WTC11 (cell line): Measurements from ENCODE around the gene MAPT. TPM values are rescaled to one million over a fixed set of nuclear protein-coding genes. Genes with fewer than 3 reads are reported as not detected.

Experiments used
- ATAC-seq: fragments of 200-7000 bp; cut with Tn5 transposase; 2 replicates; pipeline ENCODE4 v1.10.0; 2021; ENCODE audit warnings: mild to moderate bottlenecking, moderate library complexity
- CTCF ChIA-PET: fragments of 300-600 bp; sonication (Branson Sonifier 250); formaldehyde crosslinking; loops from one replicate; lab custom pipeline; 2021; ENCODE audit warnings: antibody characterized with exemption; lab: Charles Lee
- POLR2A ChIA-PET: fragments of 350-600 bp; sonication (Branson Sonifier 250); formaldehyde crosslinking; loops from one replicate; lab custom pipeline; 2021; ENCODE audit warnings: antibody characterized with exemption; lab: Charles Lee
- DNase-seq: peaks from one replicate; pipeline ENCODE4 v3.0.0; 2021; ENCODE audit warnings: low spot score
- H3K27ac Mint-ChIP-seq: 2 replicates; pipeline ENCODE4 v1.8.0; 2021; ENCODE audit warnings: mixed read lengths
- H3K27me3 Mint-ChIP-seq: 2 replicates; pipeline ENCODE4 v1.8.0; 2021; ENCODE audit warnings: low read depth, mild to moderate bottlenecking, moderate library complexity, mixed read lengths
- H3K36me3 Mint-ChIP-seq: 2 replicates; pipeline ENCODE4 v1.8.0; 2021; ENCODE audit warnings: mixed read lengths
- H3K4me1 Mint-ChIP-seq: 2 replicates; pipeline ENCODE4 v1.8.0; 2022; ENCODE audit warnings: mixed read lengths
- H3K4me3 Mint-ChIP-seq: 2 replicates; pipeline ENCODE4 v1.8.0; 2021; ENCODE audit warnings: mild to moderate bottlenecking, moderate library complexity, mixed read lengths
- H3K9me3 Mint-ChIP-seq: 2 replicates; pipeline ENCODE4 v1.8.0; 2021; ENCODE audit warnings: mixed read lengths
- E2F4 ChIP-seq: sonication (generic); formaldehyde crosslinking; IDR thresholded peaks from 2 replicates; pipeline ENCODE4 v1.8.1; 2022; ENCODE audit warnings: low read depth, mild to moderate bottlenecking, moderate library complexity, missing genetic modification reagents, borderline replicate concordance
- ESRRA ChIP-seq: sonication (generic); formaldehyde crosslinking; IDR thresholded peaks from 2 replicates; pipeline ENCODE4 v1.8.1; 2022; ENCODE audit warnings: mild to moderate bottlenecking, missing genetic modification reagents, borderline replicate concordance
- FOXK1 ChIP-seq: sonication (generic); formaldehyde crosslinking; IDR thresholded peaks from 2 replicates; pipeline ENCODE4 v1.8.0; 2022; ENCODE audit warnings: mild to moderate bottlenecking, moderate library complexity, missing genetic modification reagents
- FOXP1 ChIP-seq: sonication (generic); formaldehyde crosslinking; IDR thresholded peaks from 2 replicates; pipeline ENCODE4 v1.8.0; 2022; ENCODE audit warnings: missing genetic modification reagents, mild to moderate bottlenecking, moderate library complexity, borderline replicate concordance
- GABPB1 ChIP-seq: sonication (generic); formaldehyde crosslinking; IDR thresholded peaks from 2 replicates; pipeline ENCODE4 v1.8.1; 2023; ENCODE audit warnings: mild to moderate bottlenecking, missing genetic modification reagents
- JAZF1 ChIP-seq: fragments of 250-450 bp; sonication (Bioruptor Pico); IDR thresholded peaks from 2 replicates; pipeline ENCODE4 v1.9.0; 2021; ENCODE audit warnings: moderate library complexity, mild to moderate bottlenecking, inconsistent platforms
- KAT7 ChIP-seq: sonication (generic); formaldehyde crosslinking; IDR thresholded peaks from 2 replicates; pipeline ENCODE4 v1.8.1; 2023; ENCODE audit warnings: missing genetic modification reagents, mild to moderate bottlenecking, borderline replicate concordance
- NFYB ChIP-seq: sonication (generic); formaldehyde crosslinking; conservative IDR thresholded peaks from 2 replicates; pipeline ENCODE4 v1.8.0; 2022; ENCODE audit warnings: low read depth, missing genetic modification reagents
- PREB ChIP-seq: sonication (generic); formaldehyde crosslinking; IDR thresholded peaks from 2 replicates; pipeline ENCODE4 v1.8.1; 2022; ENCODE audit warnings: mild to moderate bottlenecking, missing genetic modification reagents, moderate library complexity, borderline replicate concordance
- RELA ChIP-seq: sonication (generic); formaldehyde crosslinking; IDR thresholded peaks from 2 replicates; pipeline ENCODE4 v1.8.1; 2022; ENCODE audit warnings: missing genetic modification reagents, mild to moderate bottlenecking, borderline replicate concordance
- TCF7 ChIP-seq: sonication (generic); formaldehyde crosslinking; IDR thresholded peaks from 2 replicates; pipeline ENCODE4 v1.8.0; 2022; ENCODE audit warnings: mild to moderate bottlenecking, low read depth, missing genetic modification reagents, moderate library complexity
- TEAD1 ChIP-seq: sonication (generic); formaldehyde crosslinking; IDR thresholded peaks from 2 replicates; pipeline ENCODE4 v1.8.0; 2022; ENCODE audit warnings: mild to moderate bottlenecking, missing genetic modification reagents
- ZNF121 ChIP-seq: sonication (generic); formaldehyde crosslinking; IDR thresholded peaks from 2 replicates; pipeline ENCODE4 v1.8.0; 2023; ENCODE audit warnings: missing genetic modification reagents
- ZNF263 ChIP-seq: sonication (generic); formaldehyde crosslinking; IDR thresholded peaks from 2 replicates; pipeline ENCODE4 v1.8.1; 2022; ENCODE audit warnings: low read depth, mild to moderate bottlenecking, moderate library complexity, missing genetic modification reagents
- ZNF317 ChIP-seq: sonication (generic); formaldehyde crosslinking; IDR thresholded peaks from 2 replicates; pipeline ENCODE4 v1.8.1; 2023; ENCODE audit warnings: low read depth, mild to moderate bottlenecking, moderate library complexity, missing genetic modification reagents, borderline replicate concordance
- ZNF671 ChIP-seq: fragments of 250-450 bp; sonication (Bioruptor Pico); IDR thresholded peaks from 2 replicates; pipeline ENCODE4 v1.8.0; 2021; ENCODE audit warnings: mild to moderate bottlenecking
- total RNA-seq: library from RNA; stranded (reverse); gene quantifications from 3 replicates; pipeline ENCODE4 v1.2.3, GENCODE V29; 2021
- TF ChIP-seq, protein P1 (sequence below): sonication (generic); formaldehyde crosslinking; IDR thresholded peaks from 2 replicates; pipeline ENCODE4 v1.8.0; 2022; ENCODE audit warnings: mild to moderate bottlenecking, missing genetic modification reagents
- TF ChIP-seq, protein P2 (sequence below): fragments of 250-450 bp; sonication (Bioruptor Pico); IDR thresholded peaks from 2 replicates; pipeline ENCODE4 v1.9.0; 2021; ENCODE audit warnings: mild to moderate bottlenecking, borderline replicate concordance

The MAPT gene
- total RNA-seq, 1 experiment from 2014 or later: 2.2 TPM

GRCh38 chr17:45929344-45929743, 35.0 kb downstream of the MAPT start:
- ATAC-seq (no peak), DNase-seq (no peak)
- Mint-ChIP-seq H3K27ac (no peak overlapping the region), H3K27me3 (peaks cover 6% of the 10 kb centered on the region), H3K4me3 (no peak overlapping the region), H3K36me3 (peaks cover 17% of the 10 kb centered on the region), H3K4me1 (peaks cover 2% of the 10 kb centered on the region; the same call in 1 of the 2 replicates), H3K9me3 (peaks cover 22% of the 10 kb centered on the region)
- ChIA-PET CTCF (interaction anchor here (1.1 kb wide), 1 partner anchor 20 kb away, joined by 4 read pairs; no protein-coding TSS in a partner anchor), POLR2A (no interaction called here)
- TF ChIP-seq ZNF263 (no peak), ESRRA (CRISPR knock-in tag) (no peak), RELA (CRISPR knock-in tag) (no peak), TEAD1 (CRISPR knock-in tag) (no peak), FOXP1 (CRISPR knock-in tag) (no peak), NFYB (CRISPR knock-in tag) (no peak)
- TF ChIP-seq, protein P1, sequence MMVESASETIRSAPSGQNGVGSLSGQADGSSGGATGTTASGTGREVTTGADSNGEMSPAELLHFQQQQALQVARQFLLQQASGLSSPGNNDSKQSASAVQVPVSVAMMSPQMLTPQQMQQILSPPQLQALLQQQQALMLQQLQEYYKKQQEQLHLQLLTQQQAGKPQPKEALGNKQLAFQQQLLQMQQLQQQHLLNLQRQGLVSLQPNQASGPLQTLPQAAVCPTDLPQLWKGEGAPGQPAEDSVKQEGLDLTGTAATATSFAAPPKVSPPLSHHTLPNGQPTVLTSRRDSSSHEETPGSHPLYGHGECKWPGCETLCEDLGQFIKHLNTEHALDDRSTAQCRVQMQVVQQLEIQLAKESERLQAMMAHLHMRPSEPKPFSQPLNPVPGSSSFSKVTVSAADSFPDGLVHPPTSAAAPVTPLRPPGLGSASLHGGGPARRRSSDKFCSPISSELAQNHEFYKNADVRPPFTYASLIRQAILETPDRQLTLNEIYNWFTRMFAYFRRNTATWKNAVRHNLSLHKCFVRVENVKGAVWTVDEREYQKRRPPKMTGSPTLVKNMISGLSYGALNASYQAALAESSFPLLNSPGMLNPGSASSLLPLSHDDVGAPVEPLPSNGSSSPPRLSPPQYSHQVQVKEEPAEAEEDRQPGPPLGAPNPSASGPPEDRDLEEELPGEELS (CRISPR knock-in tag): no peak

DNA sequence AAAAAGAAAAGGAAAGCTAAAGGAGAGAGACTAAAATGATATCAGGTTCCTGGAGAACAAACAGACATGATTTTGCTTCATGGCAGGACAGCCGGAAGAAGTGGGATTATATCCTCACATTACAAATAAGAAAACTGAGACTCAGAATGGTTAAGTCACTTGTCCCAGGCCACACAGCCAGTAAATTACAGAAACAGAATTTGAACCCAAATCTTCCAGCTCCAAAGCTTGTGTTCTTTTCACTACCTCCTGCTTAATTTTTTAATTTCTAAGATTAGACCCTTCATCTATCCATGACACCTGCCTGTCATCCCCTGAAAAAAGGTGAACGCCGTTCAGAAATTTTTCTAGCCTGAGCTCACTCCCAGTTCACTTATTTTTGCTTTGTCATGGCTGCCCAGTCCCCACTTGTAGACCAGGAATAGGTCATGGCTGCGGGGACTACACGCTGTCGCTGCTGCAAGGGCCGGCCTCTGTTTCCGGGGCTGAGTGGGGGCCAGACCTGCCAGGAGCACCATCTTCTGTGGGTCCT, 36.1 kb downstream of the MAPT start:
- peaks cover 2% of the 10 kb centered on the region; the same call in 1 of the 2 replicates for H3K4me1 Mint-ChIP-seq
- H3K9me3 Mint-ChIP-seq: peaks cover 22% of the 10 kb centered on the region
- no peak for TF ChIP-seq FOXK1 (CRISPR knock-in tag)
- TF ChIP-seq, protein P2, sequence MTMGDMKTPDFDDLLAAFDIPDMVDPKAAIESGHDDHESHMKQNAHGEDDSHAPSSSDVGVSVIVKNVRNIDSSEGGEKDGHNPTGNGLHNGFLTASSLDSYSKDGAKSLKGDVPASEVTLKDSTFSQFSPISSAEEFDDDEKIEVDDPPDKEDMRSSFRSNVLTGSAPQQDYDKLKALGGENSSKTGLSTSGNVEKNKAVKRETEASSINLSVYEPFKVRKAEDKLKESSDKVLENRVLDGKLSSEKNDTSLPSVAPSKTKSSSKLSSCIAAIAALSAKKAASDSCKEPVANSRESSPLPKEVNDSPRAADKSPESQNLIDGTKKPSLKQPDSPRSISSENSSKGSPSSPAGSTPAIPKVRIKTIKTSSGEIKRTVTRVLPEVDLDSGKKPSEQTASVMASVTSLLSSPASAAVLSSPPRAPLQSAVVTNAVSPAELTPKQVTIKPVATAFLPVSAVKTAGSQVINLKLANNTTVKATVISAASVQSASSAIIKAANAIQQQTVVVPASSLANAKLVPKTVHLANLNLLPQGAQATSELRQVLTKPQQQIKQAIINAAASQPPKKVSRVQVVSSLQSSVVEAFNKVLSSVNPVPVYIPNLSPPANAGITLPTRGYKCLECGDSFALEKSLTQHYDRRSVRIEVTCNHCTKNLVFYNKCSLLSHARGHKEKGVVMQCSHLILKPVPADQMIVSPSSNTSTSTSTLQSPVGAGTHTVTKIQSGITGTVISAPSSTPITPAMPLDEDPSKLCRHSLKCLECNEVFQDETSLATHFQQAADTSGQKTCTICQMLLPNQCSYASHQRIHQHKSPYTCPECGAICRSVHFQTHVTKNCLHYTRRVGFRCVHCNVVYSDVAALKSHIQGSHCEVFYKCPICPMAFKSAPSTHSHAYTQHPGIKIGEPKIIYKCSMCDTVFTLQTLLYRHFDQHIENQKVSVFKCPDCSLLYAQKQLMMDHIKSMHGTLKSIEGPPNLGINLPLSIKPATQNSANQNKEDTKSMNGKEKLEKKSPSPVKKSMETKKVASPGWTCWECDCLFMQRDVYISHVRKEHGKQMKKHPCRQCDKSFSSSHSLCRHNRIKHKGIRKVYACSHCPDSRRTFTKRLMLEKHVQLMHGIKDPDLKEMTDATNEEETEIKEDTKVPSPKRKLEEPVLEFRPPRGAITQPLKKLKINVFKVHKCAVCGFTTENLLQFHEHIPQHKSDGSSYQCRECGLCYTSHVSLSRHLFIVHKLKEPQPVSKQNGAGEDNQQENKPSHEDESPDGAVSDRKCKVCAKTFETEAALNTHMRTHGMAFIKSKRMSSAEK: no peak
- TF ChIP-seq JAZF1 (CRISPR knock-in tag): no peak
- no peak for TF ChIP-seq E2F4
- TF ChIP-seq KAT7 (CRISPR knock-in tag): no peak
- TF ChIP-seq ESRRA (CRISPR knock-in tag): no peak
- no peak for TF ChIP-seq TCF7
- TF ChIP-seq PREB (CRISPR knock-in tag): no peak
- TF ChIP-seq GABPB1: no peak
- TF ChIP-seq ZNF121: no peak
- TF ChIP-seq ZNF671: no peak
- TF ChIP-seq ZNF317 (CRISPR knock-in tag): no peak
- H3K36me3 Mint-ChIP-seq: peaks cover 17% of the 10 kb centered on the region
- H3K27ac Mint-ChIP-seq: no peak overlapping the region
- DNase-seq (no peak), ATAC-seq (no peak)
- CTCF ChIA-PET: interaction anchor here (0.6 to 1.2 kb wide), 2 partner anchors 19 to 37 kb away, joined by 3 to 4 read pairs; no protein-coding TSS in a partner anchor
- H3K27me3 Mint-ChIP-seq: peaks cover 6% of the 10 kb centered on the region
- POLR2A ChIA-PET: no interaction called here
- H3K4me3 Mint-ChIP-seq: no peak overlapping the region
